WTC11 (cell line): ENCODE measurements around the gene WDR46. TPM values are rescaled to one million over a fixed set of nuclear protein-coding genes. Genes with fewer than 3 reads are reported as not detected.
A peak's percentile ranks its signal among the peaks of the same experiment; 100 is the strongest.

Experiments used
- ATAC-seq: fragments of 200-7000 bp; cut with Tn5 transposase; 2 replicates; pipeline ENCODE4 v1.10.0; 2021; ENCODE audit warnings: mild to moderate bottlenecking, moderate library complexity
- CTCF ChIA-PET: fragments of 300-600 bp; sonication (Branson Sonifier 250); formaldehyde crosslinking; loops from one replicate; lab custom pipeline; 2021; ENCODE audit warnings: antibody characterized with exemption; lab: Charles Lee
- POLR2A ChIA-PET: fragments of 350-600 bp; sonication (Branson Sonifier 250); formaldehyde crosslinking; loops from one replicate; lab custom pipeline; 2021; ENCODE audit warnings: antibody characterized with exemption; lab: Charles Lee
- DNase-seq: peaks from one replicate; pipeline ENCODE4 v3.0.0; 2021; ENCODE audit warnings: low spot score
- H3K27ac Mint-ChIP-seq: 2 replicates; pipeline ENCODE4 v1.8.0; 2021; ENCODE audit warnings: mixed read lengths
- H3K27me3 Mint-ChIP-seq: 2 replicates; pipeline ENCODE4 v1.8.0; 2021; ENCODE audit warnings: low read depth, mild to moderate bottlenecking, moderate library complexity, mixed read lengths
- H3K36me3 Mint-ChIP-seq: 2 replicates; pipeline ENCODE4 v1.8.0; 2021; ENCODE audit warnings: mixed read lengths
- H3K4me1 Mint-ChIP-seq: 2 replicates; pipeline ENCODE4 v1.8.0; 2022; ENCODE audit warnings: mixed read lengths
- H3K4me3 Mint-ChIP-seq: 2 replicates; pipeline ENCODE4 v1.8.0; 2021; ENCODE audit warnings: mild to moderate bottlenecking, moderate library complexity, mixed read lengths
- H3K9me3 Mint-ChIP-seq: 2 replicates; pipeline ENCODE4 v1.8.0; 2021; ENCODE audit warnings: mixed read lengths
- ATF6 ChIP-seq: sonication (generic); formaldehyde crosslinking; IDR thresholded peaks from 2 replicates; pipeline ENCODE4 v1.8.1; 2023; ENCODE audit warnings: mild to moderate bottlenecking, missing genetic modification reagents
- CREB1 ChIP-seq: sonication (generic); formaldehyde crosslinking; IDR thresholded peaks from 2 replicates; pipeline ENCODE4 v1.8.0; 2023; ENCODE audit warnings: mild to moderate bottlenecking, missing genetic modification reagents
- FOXP1 ChIP-seq: sonication (generic); formaldehyde crosslinking; IDR thresholded peaks from 2 replicates; pipeline ENCODE4 v1.8.0; 2022; ENCODE audit warnings: missing genetic modification reagents, mild to moderate bottlenecking, moderate library complexity, borderline replicate concordance
- GRHL2 ChIP-seq: fragments of 250-450 bp; sonication (Bioruptor Pico); IDR thresholded peaks from 2 replicates; pipeline ENCODE4 v1.8.0; 2022; ENCODE audit warnings: mild to moderate bottlenecking, moderate library complexity; ENCODE audit not compliant: insufficient replicate concordance, severe bottlenecking
- PREB ChIP-seq: sonication (generic); formaldehyde crosslinking; IDR thresholded peaks from 2 replicates; pipeline ENCODE4 v1.8.1; 2022; ENCODE audit warnings: mild to moderate bottlenecking, missing genetic modification reagents, moderate library complexity, borderline replicate concordance
- RELA ChIP-seq: sonication (generic); formaldehyde crosslinking; IDR thresholded peaks from 2 replicates; pipeline ENCODE4 v1.8.1; 2022; ENCODE audit warnings: missing genetic modification reagents, mild to moderate bottlenecking, borderline replicate concordance
- RORB ChIP-seq: fragments of 250-450 bp; sonication (Bioruptor Pico); IDR thresholded peaks from 2 replicates; pipeline ENCODE4 v1.9.0; 2021; ENCODE audit warnings: mild to moderate bottlenecking
- TCF7 ChIP-seq: sonication (generic); formaldehyde crosslinking; IDR thresholded peaks from 2 replicates; pipeline ENCODE4 v1.8.0; 2022; ENCODE audit warnings: mild to moderate bottlenecking, low read depth, missing genetic modification reagents, moderate library complexity
- USF2 ChIP-seq: sonication (generic); formaldehyde crosslinking; IDR thresholded peaks from 2 replicates; pipeline ENCODE4 v1.8.1; 2023; ENCODE audit warnings: mild to moderate bottlenecking, missing genetic modification reagents, moderate library complexity
- ZNF232 ChIP-seq: sonication (generic); formaldehyde crosslinking; IDR thresholded peaks from 2 replicates; pipeline ENCODE4 v1.8.0; 2022; ENCODE audit warnings: mild to moderate bottlenecking, missing genetic modification reagents
- ZNF263 ChIP-seq: sonication (generic); formaldehyde crosslinking; IDR thresholded peaks from 2 replicates; pipeline ENCODE4 v1.8.1; 2022; ENCODE audit warnings: low read depth, mild to moderate bottlenecking, moderate library complexity, missing genetic modification reagents
- ZNF396 ChIP-seq: fragments of 250-450 bp; sonication (Bioruptor Pico); IDR thresholded peaks from 2 replicates; pipeline ENCODE4 v1.8.0; 2021; ENCODE audit warnings: mild to moderate bottlenecking, moderate library complexity, borderline replicate concordance
- ZNF416 ChIP-seq: fragments of 250-450 bp; sonication (Bioruptor Pico); IDR thresholded peaks from 2 replicates; pipeline ENCODE4 v1.9.0; 2021; ENCODE audit warnings: mild to moderate bottlenecking, inconsistent platforms
- ZNF423 ChIP-seq: fragments of 250-450 bp; sonication (Bioruptor Pico); IDR thresholded peaks from 2 replicates; pipeline ENCODE4 v2.1.2; 2022; ENCODE audit warnings: mild to moderate bottlenecking, moderate library complexity
- ZNF671 ChIP-seq: fragments of 250-450 bp; sonication (Bioruptor Pico); IDR thresholded peaks from 2 replicates; pipeline ENCODE4 v1.8.0; 2021; ENCODE audit warnings: mild to moderate bottlenecking
- total RNA-seq: library from RNA; stranded (reverse); gene quantifications from 3 replicates; pipeline ENCODE4 v1.2.3, GENCODE V29; 2021
- TF ChIP-seq, protein P1 (sequence below): sonication (generic); formaldehyde crosslinking; conservative IDR thresholded peaks from 2 replicates; pipeline ENCODE4 v1.8.1; 2023; ENCODE audit warnings: mild to moderate bottlenecking, low read depth, missing genetic modification reagents, moderate library complexity
- TF ChIP-seq, protein P2 (sequence below): fragments of 200-600 bp; IDR thresholded peaks from 2 replicates; pipeline ENCODE4 v1.8.0; 2022; ENCODE audit warnings: antibody characterized with exemption
- TF ChIP-seq, protein P3 (sequence below): sonication (generic); formaldehyde crosslinking; IDR thresholded peaks from 2 replicates; pipeline ENCODE4 v1.8.0; 2023; ENCODE audit warnings: missing genetic modification reagents
- TF ChIP-seq, protein P4 (sequence below): sonication (generic); formaldehyde crosslinking; IDR thresholded peaks from 2 replicates; pipeline ENCODE4 v1.8.1; 2022; ENCODE audit warnings: missing genetic modification reagents, borderline replicate concordance
- TF ChIP-seq, protein P5 (sequence below): sonication (generic); formaldehyde crosslinking; conservative IDR thresholded peaks from 2 replicates; pipeline ENCODE4 v1.8.1; 2022; ENCODE audit warnings: mild to moderate bottlenecking, missing genetic modification reagents

WDR46 gene
- total RNA-seq, 1 experiment from 2014 or later: 94.5 TPM

DNA sequence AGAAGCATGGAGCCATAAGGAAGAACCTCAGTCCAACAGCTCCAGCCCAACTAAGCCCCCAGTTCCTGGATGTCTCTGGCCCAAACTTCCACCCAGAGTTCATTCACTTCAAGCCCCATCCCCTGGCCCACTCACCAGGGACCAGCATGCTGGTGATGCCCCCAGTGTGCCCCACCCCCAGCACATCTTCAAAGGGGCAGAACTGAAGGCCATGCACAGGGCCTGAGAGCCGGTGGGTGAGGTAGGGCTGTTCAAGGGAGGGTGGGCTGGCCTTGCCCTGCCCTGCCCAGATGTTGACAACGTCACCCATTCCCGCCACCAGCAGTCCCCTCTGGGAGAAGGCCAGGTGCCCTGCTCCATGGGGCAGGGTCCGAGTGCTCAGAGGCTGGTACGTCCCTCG, 8.5 kb downstream of the WDR46 start:
- Mint-ChIP-seq H3K27me3 (no peaks in the 10 kb centered on the region), H3K4me1 (peaks cover 21% of the 10 kb centered on the region), H3K9me3 (no peaks in the 10 kb centered on the region), H3K27ac (peak overlapping the region; percentile 68; the same call in 1 of the 2 replicates), H3K36me3 (peaks cover 22% of the 10 kb centered on the region), H3K4me3 (no peak overlapping the region)
- POLR2A ChIA-PET: no interaction called here
- ATAC-seq (no peak), DNase-seq (no peak)
- CTCF ChIA-PET: no interaction called here
- no peak for TF ChIP-seq ZNF263 (CRISPR knock-in tag)
- no peak for TF ChIP-seq RELA (CRISPR knock-in tag)
- no peak for TF ChIP-seq ATF6 (CRISPR knock-in tag)
- no peak for TF ChIP-seq GRHL2
- no peak for TF ChIP-seq RORB (CRISPR knock-in tag)
- no peak for TF ChIP-seq CREB1 (CRISPR knock-in tag)
- no peak for TF ChIP-seq ZNF671 (CRISPR knock-in tag)
- TF ChIP-seq ZNF232 (CRISPR knock-in tag): no peak
- TF ChIP-seq, protein P1, sequence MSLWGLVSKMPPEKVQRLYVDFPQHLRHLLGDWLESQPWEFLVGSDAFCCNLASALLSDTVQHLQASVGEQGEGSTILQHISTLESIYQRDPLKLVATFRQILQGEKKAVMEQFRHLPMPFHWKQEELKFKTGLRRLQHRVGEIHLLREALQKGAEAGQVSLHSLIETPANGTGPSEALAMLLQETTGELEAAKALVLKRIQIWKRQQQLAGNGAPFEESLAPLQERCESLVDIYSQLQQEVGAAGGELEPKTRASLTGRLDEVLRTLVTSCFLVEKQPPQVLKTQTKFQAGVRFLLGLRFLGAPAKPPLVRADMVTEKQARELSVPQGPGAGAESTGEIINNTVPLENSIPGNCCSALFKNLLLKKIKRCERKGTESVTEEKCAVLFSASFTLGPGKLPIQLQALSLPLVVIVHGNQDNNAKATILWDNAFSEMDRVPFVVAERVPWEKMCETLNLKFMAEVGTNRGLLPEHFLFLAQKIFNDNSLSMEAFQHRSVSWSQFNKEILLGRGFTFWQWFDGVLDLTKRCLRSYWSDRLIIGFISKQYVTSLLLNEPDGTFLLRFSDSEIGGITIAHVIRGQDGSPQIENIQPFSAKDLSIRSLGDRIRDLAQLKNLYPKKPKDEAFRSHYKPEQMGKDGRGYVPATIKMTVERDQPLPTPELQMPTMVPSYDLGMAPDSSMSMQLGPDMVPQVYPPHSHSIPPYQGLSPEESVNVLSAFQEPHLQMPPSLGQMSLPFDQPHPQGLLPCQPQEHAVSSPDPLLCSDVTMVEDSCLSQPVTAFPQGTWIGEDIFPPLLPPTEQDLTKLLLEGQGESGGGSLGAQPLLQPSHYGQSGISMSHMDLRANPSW (CRISPR knock-in tag): no peak
- TF ChIP-seq, protein P2, sequence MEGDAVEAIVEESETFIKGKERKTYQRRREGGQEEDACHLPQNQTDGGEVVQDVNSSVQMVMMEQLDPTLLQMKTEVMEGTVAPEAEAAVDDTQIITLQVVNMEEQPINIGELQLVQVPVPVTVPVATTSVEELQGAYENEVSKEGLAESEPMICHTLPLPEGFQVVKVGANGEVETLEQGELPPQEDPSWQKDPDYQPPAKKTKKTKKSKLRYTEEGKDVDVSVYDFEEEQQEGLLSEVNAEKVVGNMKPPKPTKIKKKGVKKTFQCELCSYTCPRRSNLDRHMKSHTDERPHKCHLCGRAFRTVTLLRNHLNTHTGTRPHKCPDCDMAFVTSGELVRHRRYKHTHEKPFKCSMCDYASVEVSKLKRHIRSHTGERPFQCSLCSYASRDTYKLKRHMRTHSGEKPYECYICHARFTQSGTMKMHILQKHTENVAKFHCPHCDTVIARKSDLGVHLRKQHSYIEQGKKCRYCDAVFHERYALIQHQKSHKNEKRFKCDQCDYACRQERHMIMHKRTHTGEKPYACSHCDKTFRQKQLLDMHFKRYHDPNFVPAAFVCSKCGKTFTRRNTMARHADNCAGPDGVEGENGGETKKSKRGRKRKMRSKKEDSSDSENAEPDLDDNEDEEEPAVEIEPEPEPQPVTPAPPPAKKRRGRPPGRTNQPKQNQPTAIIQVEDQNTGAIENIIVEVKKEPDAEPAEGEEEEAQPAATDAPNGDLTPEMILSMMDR: no peak
- TF ChIP-seq, protein P3, sequence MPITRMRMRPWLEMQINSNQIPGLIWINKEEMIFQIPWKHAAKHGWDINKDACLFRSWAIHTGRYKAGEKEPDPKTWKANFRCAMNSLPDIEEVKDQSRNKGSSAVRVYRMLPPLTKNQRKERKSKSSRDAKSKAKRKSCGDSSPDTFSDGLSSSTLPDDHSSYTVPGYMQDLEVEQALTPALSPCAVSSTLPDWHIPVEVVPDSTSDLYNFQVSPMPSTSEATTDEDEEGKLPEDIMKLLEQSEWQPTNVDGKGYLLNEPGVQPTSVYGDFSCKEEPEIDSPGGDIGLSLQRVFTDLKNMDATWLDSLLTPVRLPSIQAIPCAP: no peak
- no peak for TF ChIP-seq PREB
- TF ChIP-seq, protein P4, sequence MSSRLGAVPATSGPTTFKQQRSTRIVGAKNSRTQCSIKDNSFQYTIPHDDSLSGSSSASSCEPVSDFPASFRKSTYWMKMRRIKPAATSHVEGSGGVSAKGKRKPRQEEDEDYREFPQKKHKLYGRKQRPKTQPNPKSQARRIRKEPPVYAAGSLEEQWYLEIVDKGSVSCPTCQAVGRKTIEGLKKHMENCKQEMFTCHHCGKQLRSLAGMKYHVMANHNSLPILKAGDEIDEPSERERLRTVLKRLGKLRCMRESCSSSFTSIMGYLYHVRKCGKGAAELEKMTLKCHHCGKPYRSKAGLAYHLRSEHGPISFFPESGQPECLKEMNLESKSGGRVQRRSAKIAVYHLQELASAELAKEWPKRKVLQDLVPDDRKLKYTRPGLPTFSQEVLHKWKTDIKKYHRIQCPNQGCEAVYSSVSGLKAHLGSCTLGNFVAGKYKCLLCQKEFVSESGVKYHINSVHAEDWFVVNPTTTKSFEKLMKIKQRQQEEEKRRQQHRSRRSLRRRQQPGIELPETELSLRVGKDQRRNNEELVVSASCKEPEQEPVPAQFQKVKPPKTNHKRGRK (CRISPR knock-in tag): no peak
- no peak for TF ChIP-seq ZNF416 (CRISPR knock-in tag)
- no peak for TF ChIP-seq TCF7

DNA sequence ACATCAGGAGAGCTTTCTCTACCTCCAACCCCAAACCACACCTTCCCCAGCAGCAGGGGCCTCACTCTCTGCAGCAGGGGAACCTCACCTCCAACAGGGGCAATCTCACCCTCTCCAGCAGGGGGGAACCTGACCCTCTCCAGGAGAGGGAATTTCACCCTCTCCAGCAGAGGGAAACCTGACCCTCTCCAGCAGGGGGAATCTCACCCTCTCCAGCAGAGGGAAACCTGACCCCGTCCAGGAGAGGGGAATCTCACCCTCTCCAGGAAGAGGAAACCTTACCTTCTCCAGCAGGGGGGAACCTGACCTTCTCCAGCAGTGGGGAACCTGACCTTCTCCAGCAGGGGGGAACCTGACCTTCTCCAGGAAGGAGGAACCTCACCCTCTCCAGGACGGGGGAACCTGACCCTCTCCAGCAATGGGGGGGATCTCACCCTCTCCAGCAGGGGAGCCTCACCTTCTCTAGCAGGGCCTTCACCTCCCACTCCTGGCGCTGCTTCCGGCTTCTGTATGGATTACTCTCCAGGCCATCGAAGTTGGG, 9.0 kb downstream of the WDR46 start:
- peaks cover 26% of the 10 kb centered on the region for H3K4me1 Mint-ChIP-seq
- peak; percentile 33 for ATAC-seq
- POLR2A ChIA-PET: no interaction called here
- TF ChIP-seq FOXP1 (CRISPR knock-in tag): no peak
- no peak for TF ChIP-seq USF2 (CRISPR knock-in tag)
- TF ChIP-seq, protein P5, sequence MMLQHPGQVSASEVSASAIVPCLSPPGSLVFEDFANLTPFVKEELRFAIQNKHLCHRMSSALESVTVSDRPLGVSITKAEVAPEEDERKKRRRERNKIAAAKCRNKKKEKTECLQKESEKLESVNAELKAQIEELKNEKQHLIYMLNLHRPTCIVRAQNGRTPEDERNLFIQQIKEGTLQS: no peak
- peak; percentile 67 for TF ChIP-seq ZNF423 (CRISPR knock-in tag)
- TF ChIP-seq ZNF396 (CRISPR knock-in tag): no peak
- H3K9me3 Mint-ChIP-seq: no peaks in the 10 kb centered on the region
- peaks cover 27% of the 10 kb centered on the region for H3K36me3 Mint-ChIP-seq
- no peak overlapping the region for H3K27ac Mint-ChIP-seq
- CTCF ChIA-PET: interaction anchor here (0.6 to 1.0 kb wide), 4 partner anchors 10 to 33 kb away, joined by 3 to 4 read pairs (median 4); partner anchors contain the start of gene PFDN6
- H3K27me3 Mint-ChIP-seq: no peaks in the 10 kb centered on the region
- peak; percentile 72 for DNase-seq
- H3K4me3 Mint-ChIP-seq: no peak overlapping the region
